ENCODE measurements around the gene REV3L.
"Not testable (repeated sequence)": the region's sequence is repeated elsewhere in the genome, so short reads cannot be mapped to it uniquely, and the experiment has no call there.

The REV3L gene

GRCh38 chr6:111256646-111257045 lies 226.4 kb downstream of the REV3L start:
- no peak for DNase-seq (ENCODE audit: low read depth)

GRCh38 chr6:111255838-111256237 lies 227.2 kb downstream of the REV3L start:
- not testable (repeated sequence) for DNase-seq (ENCODE audit: low read depth)

- DNase-seq (ENCODE audit: low read depth) = no peak
Observed at GRCh38 chr6:111254779-111255166, 228.2 kb downstream of the REV3L start.

GRCh38 chr6:111254004-111254778 lies 228.8 kb downstream of the REV3L start:
- no peak for DNase-seq (ENCODE audit: low read depth)

GRCh38 chr6:111252726-111253125 lies 230.3 kb downstream of the REV3L start:
- no peak for DNase-seq (ENCODE audit: low read depth)

GRCh38 chr6:111250791-111251354 lies 232.1 kb downstream of the REV3L start:
- DNase-seq (ENCODE audit: low read depth) = no peak

Measured in stimulated activated CD8-positive, alpha-beta memory T cell treated with anti-CD3 and anti-CD28 coated beads, Interleukin-15, amount 100 ng/mL, for 1 hour (primary cell).